Measurements from ENCODE around the gene MACO1.

- no peak for TF ChIP-seq CTCF (optimal IDR thresholded peaks at IDR 0.05 in 1 of 3, IDR thresholded peaks at IDR 0.05 in 1 of 3, conservative IDR thresholded peaks at IDR 0.05 in 1 of 3; ENCODE audit: extremely low read depth in 1 of 3, insufficient read depth in 2 of 3, low read length in 3 of 3)
- TF ChIP-seq EZH2 (IDR thresholded peaks at IDR 0.05; ENCODE audit: low read length) = no peak
Measured at GRCh38 chr1:25485536-25486411, 55.1 kb downstream of the MACO1 start.
